GM21423 (cell line): ENCODE measurements around the gene DHX58.

ENCODE experiments used
- ATAC-seq: cut with Tn5 transposase; IDR thresholded peaks from one replicate; pipeline ENCODE4 v1.9.1; 2021; ENCODE audit warnings: mild to moderate bottlenecking, moderate library complexity; ENCODE audit not compliant: unreplicated experiment

DHX58 gene

DNA sequence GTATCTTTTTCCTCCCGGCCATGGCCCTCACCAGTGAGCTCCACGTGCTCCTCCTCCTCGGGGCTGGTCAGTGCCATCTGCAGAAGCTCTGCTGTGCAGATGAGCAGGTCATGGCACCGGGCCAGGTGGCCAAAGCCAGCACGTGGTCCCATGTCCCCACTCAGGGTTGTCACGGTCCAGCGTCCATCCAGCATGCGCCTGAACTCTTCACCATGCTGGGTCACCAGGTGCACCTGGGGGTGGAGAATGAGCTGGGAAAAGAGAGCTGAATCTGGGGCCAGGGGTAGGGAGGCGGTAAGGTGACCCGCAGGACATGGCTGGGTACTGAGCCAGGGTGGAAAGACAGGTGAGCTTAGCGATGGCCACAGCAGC, 1.3 kb downstream of the DHX58 start:
- ATAC-seq: no peak

DNA sequence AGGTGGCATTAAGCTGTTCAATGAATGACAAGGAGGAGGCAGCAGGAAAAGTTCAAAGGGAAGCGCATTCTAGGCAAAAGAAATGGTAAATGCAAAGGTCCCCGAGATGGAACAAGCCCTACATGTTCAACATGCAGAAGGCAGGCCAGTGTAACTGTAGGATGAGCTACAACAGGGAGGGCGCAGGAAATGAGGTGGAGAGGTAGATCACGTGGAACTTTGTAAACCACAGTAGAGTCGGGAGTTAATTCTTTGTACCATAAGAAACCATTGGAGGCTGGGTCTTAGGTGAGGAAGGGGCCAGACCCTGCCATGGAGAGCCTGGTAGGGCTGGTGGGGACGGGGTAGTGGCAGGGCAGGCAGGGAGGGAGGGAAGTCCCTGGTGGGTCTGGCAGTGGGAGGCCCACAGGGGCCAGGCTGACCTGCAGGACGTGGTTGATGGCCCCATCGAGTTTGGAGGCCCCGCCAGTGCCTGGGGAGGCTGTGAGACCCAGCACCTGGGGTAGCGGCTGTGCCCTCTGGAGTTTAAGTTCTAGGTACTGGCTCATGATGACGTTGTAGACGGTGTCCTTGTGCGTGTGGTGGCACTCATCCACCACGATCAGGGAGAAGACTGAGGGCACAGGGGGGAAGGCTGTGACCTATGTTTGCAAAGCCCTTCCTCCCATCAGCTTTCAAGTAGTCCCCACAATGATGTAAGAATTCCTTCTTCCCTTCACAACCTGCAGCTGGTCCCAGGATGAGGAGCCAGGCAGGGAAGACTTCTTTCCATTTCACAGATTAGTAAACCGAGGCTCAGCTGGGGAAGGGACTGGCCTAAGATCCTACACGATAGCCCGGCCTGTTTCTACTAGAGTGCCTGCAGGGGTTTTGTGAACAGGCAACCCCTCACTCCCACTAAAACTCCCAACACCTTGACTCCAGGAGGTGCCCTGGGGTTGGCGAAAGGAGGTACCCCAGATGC, 1.9 kb downstream of the DHX58 start:
- no peak for ATAC-seq

DNA sequence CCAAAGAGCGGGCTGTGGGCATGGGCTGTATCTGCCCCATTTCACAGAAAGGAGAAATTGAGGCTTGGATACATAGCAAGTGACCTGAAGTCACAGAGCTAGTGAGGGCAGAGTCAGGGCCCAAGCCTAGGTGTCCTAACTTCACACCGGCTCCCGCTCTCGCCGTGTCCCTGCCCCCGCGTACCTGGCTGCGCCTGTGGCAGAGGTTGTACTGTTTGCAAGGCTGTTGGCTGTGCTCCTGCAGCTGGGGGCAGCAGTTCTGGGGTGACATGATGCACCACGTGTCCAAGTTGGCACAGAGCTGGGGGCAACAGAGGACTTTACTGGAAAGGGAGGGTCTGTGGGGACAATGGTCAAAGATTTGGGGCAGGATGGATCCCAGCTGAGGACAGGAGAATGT, 3.4 kb downstream of the DHX58 start:
- ATAC-seq: no peak

GRCh38 chr17:42107597-42108576, 4.6 kb downstream of the DHX58 start:
- ATAC-seq: peak; percentile 59

DNA sequence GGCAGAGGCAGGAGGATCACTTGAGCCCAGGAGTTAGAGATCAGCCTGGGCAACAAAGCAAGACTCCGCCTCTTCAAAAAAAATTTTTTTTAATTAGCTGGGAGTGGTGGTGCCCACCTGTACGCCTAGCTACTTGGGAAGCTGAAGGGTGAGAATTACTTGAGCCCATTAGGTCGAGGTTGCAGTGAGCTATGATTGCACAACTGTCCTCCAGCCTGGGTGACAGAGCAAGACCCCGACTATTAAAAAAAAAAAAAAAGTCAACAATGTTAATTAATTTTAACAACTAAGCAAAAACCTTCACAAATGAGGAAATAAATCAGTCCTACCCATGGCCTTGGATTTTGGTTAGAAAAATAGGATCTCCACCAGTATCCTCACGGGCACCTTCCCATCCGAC, 5.4 kb downstream of the DHX58 start:
- ATAC-seq: no peak

DNA sequence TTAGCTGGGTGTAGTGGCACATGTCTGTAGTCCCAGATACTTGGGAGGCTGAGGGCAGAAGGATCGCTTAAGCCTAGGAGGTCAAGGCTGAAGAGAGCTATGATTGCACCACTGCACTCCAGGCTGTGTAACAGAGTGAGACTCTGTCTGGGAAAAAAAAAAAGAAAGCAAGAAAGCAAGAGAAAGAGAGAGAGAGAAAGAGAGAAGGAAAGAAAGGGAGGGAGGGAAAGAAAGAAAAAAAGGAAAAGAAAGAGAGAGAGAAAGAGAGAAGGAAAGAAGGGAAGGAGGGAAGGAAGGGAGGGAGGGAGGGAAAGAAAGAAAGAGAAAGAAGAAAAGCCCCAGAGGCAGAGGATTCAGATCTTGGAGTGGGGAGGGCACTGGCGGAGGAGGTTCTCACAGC, 6.5 kb downstream of the DHX58 start:
- ATAC-seq: no peak

DNA sequence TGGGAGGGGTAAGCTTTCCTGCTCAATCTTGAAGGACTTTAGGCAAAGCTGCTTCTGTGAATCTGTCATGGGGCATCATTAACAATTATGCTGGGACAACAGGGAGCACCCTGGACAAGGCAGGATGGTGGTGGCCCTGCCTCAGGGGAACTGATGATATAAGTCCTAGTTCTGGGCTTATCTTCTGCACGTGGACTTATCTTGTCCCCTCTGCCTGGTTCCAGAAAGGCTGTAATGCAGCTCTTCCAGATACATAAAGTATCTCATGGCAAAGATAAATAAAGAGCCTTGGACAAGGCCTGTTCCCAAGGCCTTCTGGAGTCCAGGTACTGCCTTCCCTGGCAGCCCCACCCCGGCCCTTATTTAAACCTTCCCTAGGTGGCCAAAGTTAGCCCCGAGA, 8.2 kb downstream of the DHX58 start:
- ATAC-seq: no peak

DNA sequence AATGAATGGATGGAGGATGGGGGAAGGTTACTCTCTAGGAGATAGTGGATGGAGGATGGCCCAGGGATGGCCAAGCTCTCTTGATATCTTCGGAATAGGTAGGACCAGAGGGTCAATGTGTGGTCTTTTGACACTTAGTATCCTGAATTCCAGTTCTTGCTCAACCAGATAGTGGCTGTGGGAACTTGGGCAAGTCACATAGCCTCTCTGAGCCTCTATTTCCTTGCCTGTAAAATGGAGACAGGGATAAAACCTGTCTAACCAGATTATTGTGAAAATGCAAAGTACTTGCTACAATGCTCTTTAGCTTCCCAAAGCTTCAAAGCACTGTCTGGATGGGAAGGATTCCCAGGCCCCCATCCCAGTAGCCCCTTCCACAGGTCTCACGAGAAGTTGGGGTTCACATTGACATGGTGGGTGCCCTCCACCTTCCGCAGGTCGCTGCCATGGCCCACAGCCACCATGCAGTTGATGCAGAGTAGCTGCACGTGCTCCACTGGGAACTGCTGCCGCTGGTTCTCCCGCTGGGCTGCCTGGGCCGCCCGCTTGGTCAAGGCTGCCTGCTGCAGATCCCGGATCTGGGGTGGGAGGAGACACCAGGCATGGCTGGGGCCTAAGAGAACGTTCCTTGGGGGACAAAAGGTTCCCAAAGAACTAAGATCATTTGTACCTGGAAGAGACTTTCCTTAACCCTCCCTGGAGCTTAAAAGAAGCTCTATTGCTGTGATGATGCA, 9.1 kb downstream of the DHX58 start:
- ATAC-seq: no peak

GRCh38 chr17:42101513-42102292, 10.8 kb downstream of the DHX58 start:
- no peak for ATAC-seq

DNA sequence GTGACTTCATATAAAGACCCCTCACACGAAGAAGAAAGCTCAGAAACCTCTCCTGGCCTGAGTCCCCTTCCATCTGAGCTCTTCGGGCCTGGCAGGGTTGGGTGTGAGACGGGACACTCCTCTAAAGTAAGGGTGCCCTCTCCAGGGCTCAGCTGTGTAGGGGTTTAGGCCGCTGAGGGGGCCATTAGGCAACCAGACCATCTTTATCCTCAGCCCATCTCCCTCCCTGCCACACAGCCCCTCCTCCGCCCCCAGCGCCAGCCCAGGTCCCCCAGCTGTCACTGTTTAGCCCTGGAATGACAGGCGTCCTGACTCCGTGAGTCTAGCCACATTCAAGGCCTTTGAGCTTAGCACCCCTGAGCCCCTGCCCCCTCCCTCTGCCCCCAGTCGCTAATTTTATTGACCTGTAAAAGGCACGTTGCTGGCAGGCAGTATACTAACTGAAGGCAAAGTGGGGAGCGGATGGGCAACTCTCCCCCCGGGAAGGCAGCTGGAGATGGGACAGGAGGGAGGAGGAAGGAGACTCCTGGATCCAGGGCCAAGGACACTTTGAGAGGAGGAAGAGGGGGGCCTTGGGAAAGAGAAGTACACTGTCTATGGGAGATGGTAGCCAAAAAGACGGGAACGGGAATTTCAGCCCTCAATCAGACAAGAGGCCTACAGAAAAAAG, 13.6 kb downstream of the DHX58 start:
- no peak for ATAC-seq

DNA sequence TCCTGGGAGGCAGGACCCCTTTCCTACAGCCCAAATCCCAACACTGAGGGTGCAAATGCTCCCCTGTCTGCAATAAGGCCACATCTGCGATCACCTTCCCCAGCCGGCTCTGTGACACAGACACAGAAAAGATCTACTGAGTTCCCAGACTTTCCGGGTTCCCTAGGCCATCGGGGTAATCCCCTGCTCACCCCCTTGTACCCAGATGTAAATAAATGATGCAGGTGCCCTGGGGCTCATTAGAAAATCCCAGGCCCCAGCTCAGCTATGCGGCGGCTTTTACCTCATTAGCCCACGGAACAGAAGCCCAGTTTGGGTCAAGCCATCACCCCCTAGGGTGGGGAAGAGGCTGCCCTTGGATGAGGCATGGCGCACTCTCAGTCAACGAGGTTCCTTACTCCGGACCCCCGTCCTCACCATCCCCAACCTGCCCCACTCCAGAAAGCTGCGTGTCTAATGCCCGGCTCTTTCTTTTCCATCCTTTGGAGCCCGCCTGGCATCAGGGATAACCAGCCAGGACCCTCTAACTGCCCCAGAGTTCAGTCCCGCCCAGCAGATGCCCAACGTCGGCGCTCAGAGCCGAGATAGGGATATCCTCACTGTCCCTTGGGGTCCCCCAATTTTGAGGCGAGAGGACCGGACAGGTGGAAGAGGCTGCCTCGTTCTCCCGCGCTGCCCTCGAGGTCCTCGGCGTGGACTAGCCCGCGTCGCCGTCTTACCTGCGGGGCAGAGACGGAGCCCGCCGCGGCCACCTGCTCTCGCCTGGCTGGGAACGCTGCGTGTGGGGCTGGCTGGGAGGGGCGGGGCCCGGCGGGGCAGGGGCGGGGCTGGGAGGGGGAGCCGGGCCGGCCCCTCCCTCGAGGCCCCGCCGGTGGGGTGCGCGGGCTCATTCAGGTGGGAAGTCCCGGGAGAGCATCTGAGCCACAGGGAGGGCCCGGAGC, 14.6 kb downstream of the DHX58 start, which contains the start of gene ZNF385C:
Gene ZNF385C, minus strand, starts transcription at position 783 of the 941 bp plus-strand sequence. CDS start 35,417 bp downstream, outside the sequence.
- ATAC-seq: no peak

DNA sequence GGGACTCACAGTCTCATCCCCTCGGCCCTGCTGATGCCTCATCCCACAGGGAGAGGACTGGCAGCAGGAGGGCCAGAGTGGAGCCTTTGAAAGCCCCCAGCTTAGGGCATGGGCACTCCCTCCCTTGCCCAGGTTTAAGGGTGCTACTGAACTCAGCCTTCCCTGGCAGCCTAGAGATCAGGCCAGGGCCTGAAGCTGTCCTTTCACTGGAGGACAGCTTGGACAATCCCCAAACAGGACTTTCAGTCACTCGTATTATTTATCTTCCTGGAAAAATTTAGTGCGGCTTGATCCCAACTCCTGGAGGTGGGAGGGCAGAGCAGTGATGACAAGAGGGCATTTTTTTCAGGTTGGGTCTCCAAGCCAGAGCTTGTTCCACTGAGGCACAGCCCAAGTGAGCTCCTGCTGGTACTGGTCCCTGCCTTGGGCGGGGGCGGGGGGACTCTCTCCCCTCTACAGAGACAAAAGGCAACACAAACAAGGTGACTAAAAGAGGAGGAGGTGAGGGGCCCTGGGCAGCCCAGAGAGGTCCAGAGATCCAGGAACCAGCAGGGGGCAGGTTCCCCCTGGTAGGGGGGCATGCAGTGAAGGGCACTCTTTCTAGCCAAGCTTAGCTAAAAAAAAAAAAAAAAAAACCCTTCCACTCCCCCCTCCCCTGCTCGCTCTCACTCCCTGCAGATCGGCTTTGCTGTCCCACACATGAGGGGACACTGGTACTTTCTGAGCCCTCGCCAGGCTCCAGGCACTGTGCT, 16.0 kb downstream of the DHX58 start:
- ATAC-seq: no peak

GRCh38 chr17:42094375-42095069, 18.0 kb downstream of the DHX58 start:
- no peak for ATAC-seq

DNA sequence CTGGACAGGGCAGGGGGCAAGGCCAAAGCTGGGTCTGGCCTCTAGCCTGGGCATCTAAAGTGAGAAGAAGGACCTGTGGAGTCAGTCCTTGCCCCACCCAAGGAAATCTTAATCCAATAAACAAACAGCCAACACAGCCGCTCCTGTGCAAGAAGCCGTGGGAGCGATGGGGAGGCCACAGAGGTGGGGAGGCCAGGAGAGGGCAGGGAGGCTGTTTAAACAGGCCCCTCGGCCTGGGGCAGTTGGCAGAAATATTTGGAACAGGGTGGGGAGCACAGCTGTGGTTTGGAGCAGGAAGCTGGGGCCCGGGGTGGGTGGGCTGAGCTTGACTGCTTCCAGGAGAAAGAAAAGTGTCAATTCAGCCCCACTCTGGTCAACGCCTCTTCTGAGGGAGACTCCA, 19.6 kb downstream of the DHX58 start:
- ATAC-seq: no peak

DNA sequence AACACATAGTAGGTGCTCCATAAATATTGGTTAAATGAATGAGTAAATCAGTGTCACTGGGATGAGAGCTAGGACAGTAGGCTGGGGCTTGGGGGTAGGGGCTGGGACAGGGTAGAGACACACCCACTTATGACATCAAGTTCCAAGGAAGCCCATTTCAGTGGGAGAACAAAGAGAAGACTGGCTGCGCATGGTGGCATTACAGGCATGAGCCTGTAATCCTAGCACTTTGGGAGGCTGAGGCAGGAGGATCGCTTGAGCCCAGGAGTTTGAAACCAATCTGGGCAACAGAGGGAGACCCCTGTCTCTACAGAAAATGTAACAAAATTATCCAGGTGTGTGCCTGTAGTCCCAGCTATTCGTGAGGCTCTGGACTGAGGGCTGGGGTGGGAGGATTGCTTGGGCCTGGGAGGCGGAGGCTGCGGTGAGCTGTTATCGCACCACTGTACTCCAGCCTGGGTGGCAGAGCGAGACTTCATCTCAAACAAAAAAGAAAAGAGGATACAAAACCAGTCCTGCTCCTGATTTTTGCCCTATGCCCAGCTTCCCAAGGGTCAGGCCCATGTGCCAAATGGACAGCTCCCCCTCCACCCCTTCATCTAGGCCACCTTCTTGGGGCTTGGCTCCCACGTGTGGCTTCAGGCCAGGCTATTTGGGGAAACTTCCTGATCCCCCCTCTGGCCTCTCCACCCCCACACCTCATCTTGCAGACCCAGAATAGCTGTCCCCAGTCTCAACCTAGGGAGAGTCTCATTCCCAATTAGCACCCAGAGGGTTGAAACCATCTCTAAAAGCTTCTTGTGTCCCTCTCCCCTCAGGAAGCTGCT, 21.3 kb downstream of the DHX58 start:
- no peak for ATAC-seq

GRCh38 chr17:42088736-42089135, 23.8 kb downstream of the DHX58 start:
- ATAC-seq: no peak
